Endothelial cell of umbilical vein (primary cell): ENCODE results near the gene CFAP45. TPM values are rescaled to one million over a fixed set of nuclear protein-coding genes. Genes with fewer than 3 reads are reported as not detected.

ENCODE experiments used
- BruUV-seq: library from RNA; stranded (reverse); fragments of 400-500 nt; replicated peaks from 2 replicates; lab custom pipeline; 2021; lab: Mats Ljungman, UMichigan
- CTCF ChIA-PET: fragments of 300-600, 350-600 bp; sonication (Branson Sonifier 250); formaldehyde crosslinking; loops from one replicate; lab custom pipeline; 2021; ENCODE audit warnings: antibody characterized with exemption, inconsistent platforms; lab: Charles Lee
- POLR2A ChIA-PET: fragments of 300-600, 350-600 bp; sonication (Branson Sonifier 250); formaldehyde crosslinking; loops from one replicate; lab custom pipeline; 2021; ENCODE audit warnings: antibody characterized with exemption, inconsistent platforms; lab: Charles Lee
- DNase-seq: peaks from one replicate; pipeline ENCODE4 v3.0.0-alpha.2; 2011; ENCODE audit warnings: low read depth, low spot score
- FAIRE-seq: peaks from 2 replicates; lab custom pipeline; 2011; peaks lifted over from hg19 to GRCh38; lab: Jason Lieb, UNC
- H2AFZ ChIP-seq: 2 replicates; pipeline ENCODE4 v1.6.0; 2012; ENCODE audit warnings: low read depth, low read length, control low read depth, inconsistent platforms
- H3K27ac ChIP-seq: 2 replicates; pipeline ENCODE4 v1.5.1; 2011; ENCODE audit warnings: low read depth, mild to moderate bottlenecking, control low read depth, low read length, moderate library complexity; ENCODE audit not compliant: insufficient read depth
- H3K27me3 ChIP-seq, 2 experiments: 2 replicates each; pipeline versions ENCODE4 v1.6.0 to v1.6.1; 2011; ENCODE audit warnings: low read length in 2 of 2, mixed read lengths in 1 of 2; ENCODE audit not compliant: control insufficient read depth in 2 of 2, insufficient read depth in 2 of 2
- H3K36me3 ChIP-seq, 2 experiments: 2 replicates in 1 of 2; 3 replicates in 1 of 2; pipeline ENCODE4 v1.5.1; 2011; ENCODE audit warnings: low read length in 2 of 2, mild to moderate bottlenecking in 1 of 2, moderate library complexity in 1 of 2; ENCODE audit not compliant: control insufficient read depth in 2 of 2, insufficient read depth in 2 of 2; ENCODE audit errors: extremely low read depth in 1 of 2
- H3K4me1 ChIP-seq: 3 replicates; pipeline ENCODE4 v1.5.1; 2011; ENCODE audit warnings: mild to moderate bottlenecking, low read length; ENCODE audit not compliant: control insufficient read depth, insufficient read depth; ENCODE audit errors: extremely low read depth
- H3K4me2 ChIP-seq: 2 replicates; pipeline ENCODE4 v1.6.1; 2011; ENCODE audit warnings: low read length, control low read depth, mixed read lengths; ENCODE audit not compliant: insufficient read depth
- H3K4me3 ChIP-seq, 3 experiments: fragments of 200-600 bp in 1 of 3; sonication (generic), shearing (Covaris generic) in 1 of 3; replicated peaks in 1 of 3; 2 replicates each; pipeline ENCODE4 v1.5.1; 2011 to 2016; ENCODE audit warnings: control low read depth in 3 of 3, low read length in 3 of 3, mild to moderate bottlenecking in 2 of 3, inconsistent platforms in 1 of 3, low read depth in 1 of 3, moderate library complexity in 1 of 3; ENCODE audit not compliant: insufficient read depth in 1 of 3
- H3K79me2 ChIP-seq: 2 replicates; pipeline ENCODE4 v1.6.0; 2012; ENCODE audit warnings: low read length, inconsistent platforms; ENCODE audit not compliant: control insufficient read depth, insufficient read depth
- H3K9ac ChIP-seq: replicated peaks from 2 replicates; pipeline ENCODE3; 2011; ENCODE audit warnings: low read length, control low read depth; ENCODE audit not compliant: insufficient read depth; ENCODE audit errors: extremely low read depth
- H3K9me1 ChIP-seq: replicated peaks from 3 replicates; pipeline ENCODE4 v1.6.0; 2011; ENCODE audit warnings: mild to moderate bottlenecking, low read length; ENCODE audit not compliant: control insufficient read depth, insufficient read depth; ENCODE audit errors: extremely low read depth
- H3K9me3 ChIP-seq: replicated peaks from 2 replicates; pipeline ENCODE4 v1.5.1; 2012; ENCODE audit warnings: low read length, inconsistent platforms; ENCODE audit not compliant: control insufficient read depth, insufficient read depth
- H4K20me1 ChIP-seq: replicated peaks from 2 replicates; pipeline ENCODE3; 2011; ENCODE audit warnings: mild to moderate bottlenecking, low read length; ENCODE audit not compliant: control insufficient read depth, insufficient read depth; ENCODE audit errors: extremely low read depth
- EZH2 ChIP-seq: IDR thresholded peaks from 2 replicates; pipeline ENCODE4 v1.6.1; 2012; ENCODE audit warnings: borderline replicate concordance, low read depth, mild to moderate bottlenecking, moderate library complexity, low read length, inconsistent platforms; ENCODE audit not compliant: severe bottlenecking
- FOS ChIP-seq: IDR thresholded peaks from 2 replicates; pipeline ENCODE4 v1.6.1; 2011; ENCODE audit warnings: mild to moderate bottlenecking, low read length, moderate library complexity, borderline replicate concordance; ENCODE audit not compliant: insufficient read depth
- GATA2 ChIP-seq: IDR thresholded peaks from 2 replicates; pipeline ENCODE4 v1.7.0; 2011; ENCODE audit warnings: low read depth, mild to moderate bottlenecking, moderate library complexity, mixed read lengths, low read length; ENCODE audit not compliant: insufficient read length, insufficient read depth
- JUN ChIP-seq: IDR thresholded peaks from 2 replicates; pipeline ENCODE4 v1.6.1; 2011; ENCODE audit warnings: borderline replicate concordance, low read depth; ENCODE audit not compliant: insufficient read length, insufficient read depth
- MYC ChIP-seq: IDR thresholded peaks from one replicate; pipeline ENCODE4 v1.6.1; 2011; ENCODE audit warnings: mild to moderate bottlenecking, low read depth, low read length
- POLR2A ChIP-seq: IDR thresholded peaks from 2 replicates; pipeline ENCODE4 v1.6.1; 2012; ENCODE audit warnings: low read depth, mild to moderate bottlenecking, control low read depth, low read length
- POLR2AphosphoS5 ChIP-seq: IDR thresholded peaks from 2 replicates; pipeline ENCODE4 v1.6.1; 2012; ENCODE audit warnings: low read depth, mild to moderate bottlenecking, control low read depth, low read length, moderate library complexity; ENCODE audit not compliant: insufficient read depth
- dilution Hi-C: fragments of 300-500 bp; cut with MboI; formaldehyde crosslinking; loops from one replicate; pipeline ENCODE4 v1.15.0; 2019; ENCODE audit warnings: low sequenced_read_pairs; ENCODE audit not compliant: extremely low pct_ligation_motif_present
- intact Hi-C: fragments of 100-400 bp; cut with micrococcal nuclease; formaldehyde crosslinking; loops from one replicate; pipeline ENCODE4 v1.10.0; 2022
- polyA plus RNA-seq, 4 experiments: library from polyadenylated mRNA; depleted of rRNA in 3 of 4; stranded (reverse) in 3 of 4; unstranded in 1 of 4; fragments of >200 nt; gene quantifications; 2 replicates each; pipeline versions ENCODE4 v1.2.1 to v1.2.3, GENCODE V29; 2011 to 2012; ENCODE audit warnings: missing spikeins in 1 of 4
- total RNA-seq: library from RNA; stranded (reverse); gene quantifications from 2 replicates; pipeline ENCODE4 v1.2.3, GENCODE V29; 2021
- TF ChIP-seq, protein P1 (sequence below), 2 donors: IDR thresholded peaks; 1 replicate in 1 of 2; 2 replicates in 1 of 2; pipeline ENCODE4 v1.5.1; 2011; ENCODE audit warnings: low read length in 2 of 2, mild to moderate bottlenecking in 2 of 2, moderate library complexity in 2 of 2, control low read depth in 1 of 2, inconsistent platforms in 1 of 2, low read depth in 1 of 2; ENCODE audit not compliant: insufficient read depth in 1 of 2; ENCODE audit errors: extremely low read depth in 1 of 2
- TF ChIP-seq, protein P2 (sequence below): IDR thresholded peaks from 2 replicates; pipeline ENCODE4 v1.6.1; 2011; ENCODE audit not compliant: insufficient read depth, insufficient read length

CFAP45 gene
- total and polyA plus RNA-seq, 2 donors (not counting 3 experiments of a cell fraction or from before 2014, with no cell fraction given): 0.25 to 2.5 TPM

DNA sequence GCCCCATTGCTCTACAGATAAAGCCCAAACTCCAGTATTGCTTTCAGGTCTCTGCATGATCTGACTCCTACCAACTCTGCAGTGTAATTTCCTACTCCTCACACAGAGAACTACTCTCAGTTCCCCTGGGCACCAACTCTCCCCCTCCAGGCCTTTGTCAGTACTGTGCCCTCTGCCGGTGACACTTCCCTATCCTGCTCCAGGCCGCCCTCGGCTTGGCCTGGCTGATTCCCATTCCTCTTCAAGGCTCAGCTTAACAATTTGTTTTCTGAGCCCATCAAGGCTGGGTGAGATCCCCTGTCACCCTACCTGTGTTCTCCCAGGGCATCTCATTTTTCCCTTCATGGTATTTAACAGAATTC, 70.7 kb downstream of the CFAP45 start:
- no peaks in the 10 kb centered on the region for H3K79me2 ChIP-seq
- H4K20me1 ChIP-seq: no peaks in the 10 kb centered on the region
- H3K4me3 ChIP-seq: no peak overlapping the region
- no peak overlapping the region for H2AFZ ChIP-seq
- DNase-seq: peak; percentile 20
- no TSS peak for BruUV-seq
- H3K9me1 ChIP-seq: no peaks in the 10 kb centered on the region
- peak; percentile 15 for FAIRE-seq
- TF ChIP-seq, protein P1, sequence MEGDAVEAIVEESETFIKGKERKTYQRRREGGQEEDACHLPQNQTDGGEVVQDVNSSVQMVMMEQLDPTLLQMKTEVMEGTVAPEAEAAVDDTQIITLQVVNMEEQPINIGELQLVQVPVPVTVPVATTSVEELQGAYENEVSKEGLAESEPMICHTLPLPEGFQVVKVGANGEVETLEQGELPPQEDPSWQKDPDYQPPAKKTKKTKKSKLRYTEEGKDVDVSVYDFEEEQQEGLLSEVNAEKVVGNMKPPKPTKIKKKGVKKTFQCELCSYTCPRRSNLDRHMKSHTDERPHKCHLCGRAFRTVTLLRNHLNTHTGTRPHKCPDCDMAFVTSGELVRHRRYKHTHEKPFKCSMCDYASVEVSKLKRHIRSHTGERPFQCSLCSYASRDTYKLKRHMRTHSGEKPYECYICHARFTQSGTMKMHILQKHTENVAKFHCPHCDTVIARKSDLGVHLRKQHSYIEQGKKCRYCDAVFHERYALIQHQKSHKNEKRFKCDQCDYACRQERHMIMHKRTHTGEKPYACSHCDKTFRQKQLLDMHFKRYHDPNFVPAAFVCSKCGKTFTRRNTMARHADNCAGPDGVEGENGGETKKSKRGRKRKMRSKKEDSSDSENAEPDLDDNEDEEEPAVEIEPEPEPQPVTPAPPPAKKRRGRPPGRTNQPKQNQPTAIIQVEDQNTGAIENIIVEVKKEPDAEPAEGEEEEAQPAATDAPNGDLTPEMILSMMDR (IDR thresholded peaks at IDR 0.05; ENCODE audit: extremely low read depth in 1 of 2, insufficient read depth in 1 of 2, low read depth in 1 of 2, low read length in 2 of 2): peak; percentile 43 to 57
- TF ChIP-seq JUN (no peak), MYC (no peak)
- no peaks in the 10 kb centered on the region for H3K9me3 ChIP-seq
- H3K27me3 ChIP-seq: peaks cover 0 to 2% of the 10 kb centered on the region in 2 experiments
- POLR2A ChIA-PET: no interaction called here
- no peak overlapping the region for H3K4me2 ChIP-seq
- CTCF ChIA-PET: interaction anchor here (1.0 to 9.0 kb wide), 14 partner anchors 12 to 697 kb away, joined by 3 to 71 read pairs (median 4); partner anchors contain the start of gene DUSP23
- no peak overlapping the region for H3K27ac ChIP-seq
- no peak overlapping the region for H3K9ac ChIP-seq
- H3K4me1 ChIP-seq: no peaks in the 10 kb centered on the region
- dilution Hi-C loops (no loop called here), intact Hi-C loops (loop anchor here (1.0 kb wide), 2 partner anchors 30 to 699 kb away; no protein-coding TSS in a partner anchor)
- H3K36me3 ChIP-seq: no peaks in the 10 kb centered on the region

DNA sequence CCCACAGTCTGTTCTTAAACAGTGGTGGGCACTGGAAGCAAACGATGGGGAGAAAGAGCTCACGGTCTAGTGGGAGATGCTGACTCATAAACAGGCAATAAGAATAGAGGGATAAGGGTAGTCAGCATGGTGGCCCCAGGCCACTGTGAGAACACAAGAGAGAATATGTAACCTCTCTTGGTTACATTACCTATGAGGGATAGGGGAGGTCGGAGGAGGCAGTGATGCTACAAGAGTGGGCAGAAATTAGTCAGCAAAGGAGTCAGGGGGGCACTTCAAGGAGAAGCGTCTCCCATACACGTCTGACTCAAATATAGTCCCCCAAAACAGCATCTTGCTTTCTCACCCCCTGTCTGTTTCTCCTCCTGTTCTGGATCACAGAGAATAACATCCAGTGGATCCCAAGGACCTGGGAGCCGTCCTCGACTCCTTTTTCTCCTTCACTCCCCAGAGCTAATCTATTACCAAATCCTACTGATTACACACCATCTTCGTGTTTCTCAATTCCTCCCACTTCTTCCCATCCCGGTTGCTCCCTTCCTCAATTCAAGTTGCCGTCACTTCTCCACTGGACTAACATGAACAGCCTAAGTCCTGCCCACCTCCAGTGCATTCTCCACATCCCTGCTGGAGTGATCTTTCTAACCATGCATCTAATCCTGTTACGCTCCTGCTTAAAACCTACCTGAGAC, 71.2 kb downstream of the CFAP45 start:
- FAIRE-seq: no peak
- no peak for DNase-seq
- no peak for TF ChIP-seq MYC
- TF ChIP-seq POLR2A: no peak
- no peak for TF ChIP-seq EZH2
- no peak for TF ChIP-seq FOS
- TF ChIP-seq, protein P1 (IDR thresholded peaks at IDR 0.05; ENCODE audit: extremely low read depth in 1 of 2, insufficient read depth in 1 of 2, low read depth in 1 of 2, low read length in 2 of 2): no peak
- no peak for TF ChIP-seq GATA2
- no peak for TF ChIP-seq POLR2AphosphoS5
- TF ChIP-seq JUN: no peak
- TF ChIP-seq, protein P2, sequence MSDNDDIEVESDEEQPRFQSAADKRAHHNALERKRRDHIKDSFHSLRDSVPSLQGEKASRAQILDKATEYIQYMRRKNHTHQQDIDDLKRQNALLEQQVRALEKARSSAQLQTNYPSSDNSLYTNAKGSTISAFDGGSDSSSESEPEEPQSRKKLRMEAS: no peak
- H2AFZ ChIP-seq: no peak overlapping the region
- no peak overlapping the region for H3K9ac ChIP-seq
- H3K4me3 ChIP-seq: no peak overlapping the region
- H3K4me2 ChIP-seq: no peak overlapping the region
- no peaks in the 10 kb centered on the region for H4K20me1 ChIP-seq
- ChIA-PET CTCF (interaction anchor here (0.6 to 9.0 kb wide), 12 partner anchors 13 to 696 kb away, joined by 3 to 71 read pairs (median 6); partner anchors contain the start of gene DUSP23), POLR2A (no interaction called here)
- H3K79me2 ChIP-seq: no peaks in the 10 kb centered on the region
- no peaks in the 10 kb centered on the region for H3K9me1 ChIP-seq
- BruUV-seq: no TSS peak
- dilution Hi-C loops (no loop called here), intact Hi-C loops (loop anchor here (1.0 kb wide), 2 partner anchors 29 to 698 kb away; no protein-coding TSS in a partner anchor)
- no peaks in the 10 kb centered on the region for H3K9me3 ChIP-seq
- H3K36me3 ChIP-seq: no peaks in the 10 kb centered on the region
- H3K27ac ChIP-seq: no peak overlapping the region
- H3K4me1 ChIP-seq: no peaks in the 10 kb centered on the region
- peaks cover 0 to 7% of the 10 kb centered on the region in 2 experiments for H3K27me3 ChIP-seq
